ENCODE data around the gene AHSG.

Gene AHSG

GRCh38 chr3:186593862-186594261, 19.0 kb upstream of the AHSG start:
- DNase-seq = no peak

GRCh38 chr3:186594591-186595113, 18.2 kb upstream of the AHSG start:
- no peak for DNase-seq

- no peak for DNase-seq
Observed at GRCh38 chr3:186596568-186597287, 16.1 kb upstream of the AHSG start.

- DNase-seq = no peak
Observed at GRCh38 chr3:186598108-186598784, 14.6 kb upstream of the AHSG start.

- DNase-seq = no peak
Observed at GRCh38 chr3:186598794-186599141, 14.1 kb upstream of the AHSG start.

GRCh38 chr3:186599142-186599784, 13.6 kb upstream of the AHSG start:
- no peak for DNase-seq

GRCh38 chr3:186599785-186600166, 13.1 kb upstream of the AHSG start:
- no peak for DNase-seq

GRCh38 chr3:186600896-186601295, 12.0 kb upstream of the AHSG start:
- no peak for DNase-seq

- no peak for DNase-seq
Observed at GRCh38 chr3:186603159-186603558, 9.7 kb upstream of the AHSG start.

GRCh38 chr3:186605078-186605477, 7.8 kb upstream of the AHSG start:
- DNase-seq = no peak

GRCh38 chr3:186605561-186606545, 7.0 kb upstream of the AHSG start:
- DNase-seq = no peak

GRCh38 chr3:186608624-186609215, 4.1 kb upstream of the AHSG start:
- no peak for DNase-seq

GRCh38 chr3:186609247-186609868, 3.5 kb upstream of the AHSG start:
- no peak for DNase-seq

- no peak for DNase-seq
Observed at GRCh38 chr3:186612065-186612464, 795 bp upstream of the AHSG start.

- DNase-seq = no peak
Observed at GRCh38 chr3:186613637-186614265, 891 bp downstream of the AHSG start.

GRCh38 chr3:186614266-186614596, 1.4 kb downstream of the AHSG start:
- no peak for DNase-seq

- DNase-seq = no peak
Observed at GRCh38 chr3:186614597-186615483, 2.0 kb downstream of the AHSG start.

GRCh38 chr3:186616299-186616617, 3.4 kb downstream of the AHSG start:
- no peak for DNase-seq

- no peak for DNase-seq
Observed at GRCh38 chr3:186617036-186617946, 4.4 kb downstream of the AHSG start.

All from NCI-H510A (cell line).